Astrocyte (in vitro differentiated cells and primary cell): ENCODE data around the gene CA5B.

Source experiments
- CTCF ChIP-seq: IDR thresholded peaks from 2 replicates; pipeline ENCODE4 v1.5.1; 2011; ENCODE audit warnings: low read depth, mild to moderate bottlenecking, inconsistent platforms, low read length, moderate library complexity; ENCODE audit not compliant: insufficient read depth
- EZH2 ChIP-seq: IDR thresholded peaks from 2 replicates; pipeline ENCODE4 v1.6.1; 2012; ENCODE audit warnings: mild to moderate bottlenecking, low read length, inconsistent platforms; ENCODE audit not compliant: insufficient read depth

GRCh38 chrX:15737190-15737958 lies 696 bp upstream of the CA5B start:
- TF ChIP-seq CTCF (no peak), EZH2 (no peak)
